NB4 (cell line): Measurements from ENCODE around the gene GIMAP2.
"Not testable (repeated sequence)": the region's sequence is repeated elsewhere in the genome, so short reads cannot be mapped to it uniquely, and the experiment has no call there.

Experiments used
- POLR2A ChIP-seq: IDR thresholded peaks from 2 replicates; pipeline ENCODE4 v1.6.1; 2011; ENCODE audit warnings: mild to moderate bottlenecking; ENCODE audit not compliant: insufficient read length; ENCODE audit errors: extremely low read depth
- TF ChIP-seq, protein P1 (sequence below): IDR thresholded peaks from one replicate; pipeline ENCODE4 v1.5.1; 2012; ENCODE audit warnings: low read depth, low read length

DNA sequence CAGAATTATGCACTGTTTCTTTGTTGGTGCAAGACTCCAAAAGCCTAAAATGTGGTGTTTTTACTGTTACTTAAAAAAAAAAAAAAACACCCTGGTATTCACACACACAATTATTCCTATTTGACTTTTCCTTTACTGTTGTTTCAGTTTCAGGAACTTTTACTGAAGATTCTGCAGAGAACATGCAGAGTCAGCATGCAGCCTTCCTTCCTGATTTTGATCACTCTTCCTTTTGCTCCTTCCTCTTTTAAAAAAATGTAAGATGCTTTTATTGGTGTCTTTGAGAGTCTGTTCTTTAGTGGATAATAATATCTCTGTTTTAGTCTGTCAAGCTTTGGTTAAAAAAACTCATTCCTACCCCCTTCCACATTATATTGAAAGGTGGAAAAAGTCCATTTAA lies 9.2 kb upstream of the GIMAP2 start:
- TF ChIP-seq, protein P1, sequence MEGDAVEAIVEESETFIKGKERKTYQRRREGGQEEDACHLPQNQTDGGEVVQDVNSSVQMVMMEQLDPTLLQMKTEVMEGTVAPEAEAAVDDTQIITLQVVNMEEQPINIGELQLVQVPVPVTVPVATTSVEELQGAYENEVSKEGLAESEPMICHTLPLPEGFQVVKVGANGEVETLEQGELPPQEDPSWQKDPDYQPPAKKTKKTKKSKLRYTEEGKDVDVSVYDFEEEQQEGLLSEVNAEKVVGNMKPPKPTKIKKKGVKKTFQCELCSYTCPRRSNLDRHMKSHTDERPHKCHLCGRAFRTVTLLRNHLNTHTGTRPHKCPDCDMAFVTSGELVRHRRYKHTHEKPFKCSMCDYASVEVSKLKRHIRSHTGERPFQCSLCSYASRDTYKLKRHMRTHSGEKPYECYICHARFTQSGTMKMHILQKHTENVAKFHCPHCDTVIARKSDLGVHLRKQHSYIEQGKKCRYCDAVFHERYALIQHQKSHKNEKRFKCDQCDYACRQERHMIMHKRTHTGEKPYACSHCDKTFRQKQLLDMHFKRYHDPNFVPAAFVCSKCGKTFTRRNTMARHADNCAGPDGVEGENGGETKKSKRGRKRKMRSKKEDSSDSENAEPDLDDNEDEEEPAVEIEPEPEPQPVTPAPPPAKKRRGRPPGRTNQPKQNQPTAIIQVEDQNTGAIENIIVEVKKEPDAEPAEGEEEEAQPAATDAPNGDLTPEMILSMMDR = not testable (repeated sequence)
- TF ChIP-seq POLR2A = not testable (repeated sequence)
